ENCODE results near the gene FAM107B. TPM values are rescaled to one million over a fixed set of nuclear protein-coding genes. Genes with fewer than 3 reads are reported as not detected.

Gene FAM107B
- total RNA-seq, 1 experiment from 2014 or later: 144 TPM

DNA sequence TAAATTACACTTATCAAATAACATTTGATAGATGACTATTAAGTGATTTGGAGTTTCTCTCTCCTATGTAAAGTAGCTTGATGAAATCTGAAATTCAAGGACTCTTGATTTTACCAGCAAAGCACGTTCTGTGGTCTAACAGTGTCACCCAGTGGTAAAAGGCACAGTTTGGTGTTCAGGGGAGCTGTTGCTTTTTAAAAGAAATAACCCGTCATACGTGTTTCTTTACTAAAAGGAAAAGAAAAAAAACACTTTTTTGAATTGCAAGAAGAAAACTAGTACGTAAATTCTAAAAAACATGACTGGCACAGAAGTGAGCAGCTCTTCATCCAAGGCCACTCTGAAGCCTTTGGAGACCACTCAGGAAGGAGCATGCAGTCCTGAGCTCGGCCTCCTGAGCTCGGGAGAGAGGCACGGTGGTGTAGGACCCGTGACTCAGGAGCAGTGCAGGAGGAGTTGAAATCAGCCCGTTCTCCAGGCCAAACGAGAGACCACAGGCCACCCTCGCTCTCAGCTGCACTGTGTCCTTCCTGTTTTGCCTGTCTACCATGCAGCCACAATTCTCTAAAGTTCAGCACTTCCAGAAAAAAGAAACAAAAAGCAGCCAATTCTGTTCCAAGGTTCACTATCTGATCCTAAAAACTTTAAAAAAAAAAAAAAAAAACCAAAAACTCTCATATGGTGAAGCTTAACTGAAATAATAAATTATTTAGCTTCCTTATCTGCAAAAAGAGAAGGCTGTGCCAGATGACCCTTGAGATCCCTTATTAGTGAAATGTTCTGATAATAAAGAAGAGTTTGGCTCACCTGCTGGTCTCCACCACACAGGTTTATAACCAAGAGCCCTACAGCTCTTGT, 231.4 kb downstream of the FAM107B start:
- Histone ChIP-seq H3K4me1 (replicated peaks; ENCODE audit: insufficient read depth) (peaks cover 29% of the 10 kb centered on the region), H3K79me2 (ENCODE audit: low read depth) (peaks cover 97% of the 10 kb centered on the region), H3K36me3 (ENCODE audit: low read depth) (peaks cover 40% of the 10 kb centered on the region), H3K9me2 (ENCODE audit: insufficient read depth) (no peaks in the 10 kb centered on the region), H3F3A (ENCODE audit: insufficient read depth, low read depth) (peaks cover 64% of the 10 kb centered on the region; the same call in 1 of the 2 replicates), H3K4me2 (no peak overlapping the region), H3K4me3 (no peak overlapping the region), H2AFZ (no peak overlapping the region), H3K27ac (no peak overlapping the region), H4K20me1 (ENCODE audit: insufficient read depth) (peaks cover 34% of the 10 kb centered on the region; the same call in 1 of the 2 replicates), H3K27me3 (ENCODE audit: insufficient read depth, low read depth) (no peaks in the 10 kb centered on the region), H3K9me3 (ENCODE audit: insufficient read depth, low read depth) (no peaks in the 10 kb centered on the region)
- TF ChIP-seq, protein P1, sequence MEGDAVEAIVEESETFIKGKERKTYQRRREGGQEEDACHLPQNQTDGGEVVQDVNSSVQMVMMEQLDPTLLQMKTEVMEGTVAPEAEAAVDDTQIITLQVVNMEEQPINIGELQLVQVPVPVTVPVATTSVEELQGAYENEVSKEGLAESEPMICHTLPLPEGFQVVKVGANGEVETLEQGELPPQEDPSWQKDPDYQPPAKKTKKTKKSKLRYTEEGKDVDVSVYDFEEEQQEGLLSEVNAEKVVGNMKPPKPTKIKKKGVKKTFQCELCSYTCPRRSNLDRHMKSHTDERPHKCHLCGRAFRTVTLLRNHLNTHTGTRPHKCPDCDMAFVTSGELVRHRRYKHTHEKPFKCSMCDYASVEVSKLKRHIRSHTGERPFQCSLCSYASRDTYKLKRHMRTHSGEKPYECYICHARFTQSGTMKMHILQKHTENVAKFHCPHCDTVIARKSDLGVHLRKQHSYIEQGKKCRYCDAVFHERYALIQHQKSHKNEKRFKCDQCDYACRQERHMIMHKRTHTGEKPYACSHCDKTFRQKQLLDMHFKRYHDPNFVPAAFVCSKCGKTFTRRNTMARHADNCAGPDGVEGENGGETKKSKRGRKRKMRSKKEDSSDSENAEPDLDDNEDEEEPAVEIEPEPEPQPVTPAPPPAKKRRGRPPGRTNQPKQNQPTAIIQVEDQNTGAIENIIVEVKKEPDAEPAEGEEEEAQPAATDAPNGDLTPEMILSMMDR (conservative IDR thresholded peaks at IDR 0.05): no peak
- no peak for TF ChIP-seq EZH2 (IDR thresholded peaks at IDR 0.05; ENCODE audit: low read depth)
- BruUV-seq (replicated peaks): no TSS peak
- POLR2A ChIA-PET (ENCODE audit: unreplicated experiment): interaction anchor here (0.7 kb wide), 1 partner anchor 146 kb away, joined by 3 read pairs; no protein-coding TSS in a partner anchor
- no peak for DNase-seq
- CTCF ChIA-PET: interaction anchor here (0.7 kb wide), 2 partner anchors 21 to 761 kb away, joined by 3 to 4 read pairs; no protein-coding TSS in a partner anchor
- intact Hi-C loops (cut with micrococcal nuclease; ENCODE audit: unreplicated experiment): no loop called here

- H3K9me3 ChIP-seq (ENCODE audit: insufficient read depth, low read depth): no peaks in the 10 kb centered on the region
- peaks cover 44% of the 10 kb centered on the region for H4K20me1 ChIP-seq (ENCODE audit: insufficient read depth)
- H3K4me2 ChIP-seq: no peak overlapping the region
- H3K36me3 ChIP-seq (ENCODE audit: low read depth): peaks cover 40% of the 10 kb centered on the region
- DNase-seq: no peak
- intact Hi-C loops (cut with micrococcal nuclease; ENCODE audit: unreplicated experiment): no loop called here
- TF ChIP-seq, protein P1 (conservative IDR thresholded peaks at IDR 0.05): no peak
- no peak for TF ChIP-seq EZH2 (IDR thresholded peaks at IDR 0.05; ENCODE audit: low read depth)
- H3K27ac ChIP-seq: no peak overlapping the region
- H3K4me3 ChIP-seq: no peak overlapping the region
- H3K4me1 ChIP-seq (replicated peaks; ENCODE audit: insufficient read depth): peaks cover 12% of the 10 kb centered on the region
- POLR2A ChIA-PET (ENCODE audit: unreplicated experiment): no interaction called here
- CTCF ChIA-PET: no interaction called here
- no peak overlapping the region for H2AFZ ChIP-seq
- no peaks in the 10 kb centered on the region for H3K27me3 ChIP-seq (ENCODE audit: insufficient read depth, low read depth)
- no TSS peak for BruUV-seq (replicated peaks)
- peaks cover 97% of the 10 kb centered on the region for H3K79me2 ChIP-seq (ENCODE audit: low read depth)
- no peaks in the 10 kb centered on the region for H3K9me2 ChIP-seq (ENCODE audit: insufficient read depth)
- H3F3A ChIP-seq (ENCODE audit: insufficient read depth, low read depth): peaks cover 53% of the 10 kb centered on the region; the same call in 1 of the 2 replicates
Measured at GRCh38 chr10:14541379-14541778, 233.3 kb downstream of the FAM107B start.

DNA sequence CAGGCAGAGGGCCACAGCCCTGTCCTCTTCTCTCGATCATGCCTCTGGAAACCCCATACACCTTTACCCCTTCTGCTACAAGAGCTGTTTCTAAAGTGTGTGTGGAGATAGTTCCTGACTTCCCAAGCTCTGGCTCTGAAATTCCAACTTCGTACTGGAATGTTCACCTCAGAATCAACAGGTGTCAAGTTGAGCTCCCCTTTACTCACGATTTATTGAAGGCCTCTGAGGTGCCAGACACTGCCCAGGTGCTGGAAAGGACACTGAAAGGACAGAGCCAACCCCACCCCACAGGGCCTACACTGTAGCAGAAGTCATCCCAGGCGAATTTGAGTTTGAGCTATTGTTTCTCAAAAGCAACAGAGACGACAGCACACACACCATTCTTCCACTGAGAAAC, 234.1 kb downstream of the FAM107B start:
- no TSS peak for BruUV-seq (replicated peaks)
- no peak overlapping the region for H2AFZ ChIP-seq
- peaks cover 47% of the 10 kb centered on the region for H4K20me1 ChIP-seq (ENCODE audit: insufficient read depth)
- H3K9me2 ChIP-seq (ENCODE audit: insufficient read depth): no peaks in the 10 kb centered on the region
- H3K9me3 ChIP-seq (ENCODE audit: insufficient read depth, low read depth): no peaks in the 10 kb centered on the region
- TF ChIP-seq, protein P1 (conservative IDR thresholded peaks at IDR 0.05): no peak
- TF ChIP-seq EZH2 (IDR thresholded peaks at IDR 0.05; ENCODE audit: low read depth): no peak
- no peak overlapping the region for H3K4me2 ChIP-seq
- H3K4me1 ChIP-seq (replicated peaks; ENCODE audit: insufficient read depth): peaks cover 5% of the 10 kb centered on the region; the same call in 1 of the 2 replicates
- H3K27me3 ChIP-seq (ENCODE audit: insufficient read depth, low read depth): no peaks in the 10 kb centered on the region
- intact Hi-C loops (cut with micrococcal nuclease; ENCODE audit: unreplicated experiment): no loop called here
- DNase-seq: no peak
- no peak overlapping the region for H3K4me3 ChIP-seq
- peaks cover 97% of the 10 kb centered on the region for H3K79me2 ChIP-seq (ENCODE audit: low read depth)
- CTCF ChIA-PET: no interaction called here
- peaks cover 36% of the 10 kb centered on the region for H3K36me3 ChIP-seq (ENCODE audit: low read depth)
- peaks cover 46% of the 10 kb centered on the region; the same call in 1 of the 2 replicates for H3F3A ChIP-seq (ENCODE audit: insufficient read depth, low read depth)
- POLR2A ChIA-PET (ENCODE audit: unreplicated experiment): no interaction called here
- H3K27ac ChIP-seq: no peak overlapping the region

Data from PC-9 (cell line).